GM18505 (cell line): Measurements from ENCODE around the gene KIF26A.

ENCODE experiments used
- ATAC-seq: cut with Tn5 transposase; IDR thresholded peaks from one replicate; pipeline ENCODE4 v1.9.1; 2021; ENCODE audit not compliant: unreplicated experiment
- POLR2A ChIP-seq: IDR thresholded peaks from 4 replicates; pipeline ENCODE4 v1.6.1; 2011; ENCODE audit warnings: borderline replicate concordance; ENCODE audit not compliant: insufficient read depth, insufficient read length; ENCODE audit errors: extremely low read depth

KIF26A gene

GRCh38 chr14:104209985-104210816, 71.8 kb downstream of the KIF26A start:
- no peak for ATAC-seq
- TF ChIP-seq POLR2A: no peak

GRCh38 chr14:104210817-104211195, 72.4 kb downstream of the KIF26A start:
- no peak for TF ChIP-seq POLR2A
- no peak for ATAC-seq

- no peak for ATAC-seq
- TF ChIP-seq POLR2A: no peak
Measured at GRCh38 chr14:104211215-104211614, 72.8 kb downstream of the KIF26A start.

GRCh38 chr14:104211741-104212140, 73.4 kb downstream of the KIF26A start:
- no peak for TF ChIP-seq POLR2A
- ATAC-seq: no peak

GRCh38 chr14:104212206-104213095, 74.1 kb downstream of the KIF26A start:
- no peak for TF ChIP-seq POLR2A
- no peak for ATAC-seq

- TF ChIP-seq POLR2A: no peak
- ATAC-seq: no peak
Measured at GRCh38 chr14:104213301-104214034, 75.1 kb downstream of the KIF26A start.

GRCh38 chr14:104214431-104215218, 76.2 kb downstream of the KIF26A start:
- no peak for TF ChIP-seq POLR2A
- no peak for ATAC-seq

GRCh38 chr14:104215706-104216334, 77.4 kb downstream of the KIF26A start:
- ATAC-seq: no peak
- no peak for TF ChIP-seq POLR2A

- no peak for ATAC-seq
Measured at GRCh38 chr14:104216457-104216856, 78.1 kb downstream of the KIF26A start.

GRCh38 chr14:104217486-104218360, 79.3 kb downstream of the KIF26A start:
- TF ChIP-seq POLR2A: no peak
- ATAC-seq: no peak

More at GRCh38 chr14:104216457-104216856, 78.1 kb downstream of the KIF26A start:
- TF ChIP-seq POLR2A: no peak
